Effector memory CD8-positive, alpha-beta T cell (primary cell): ENCODE data around the gene ENPP7.
A peak's percentile ranks its signal among the peaks of the same experiment; 100 is the strongest.

Experiments
- ATAC-seq: fragments of 150-1000 bp; cut with Tn5 transposase; replicated peaks from 2 replicates; pipeline ENCODE4 v1.10.0; 2021; ENCODE audit warnings: mild to moderate bottlenecking, moderate library complexity
- DNase-seq, 3 experiments: peaks; one replicate each; pipeline ENCODE4 v3.0.0; 2021
- H3K27ac Mint-ChIP-seq, 2 donors: one replicate each; pipeline ENCODE4 v1.8.0; 2022; ENCODE audit warnings: mild to moderate bottlenecking in 2 of 2, mixed read lengths in 2 of 2, moderate library complexity in 2 of 2
- H3K27me3 Mint-ChIP-seq, 2 donors: one replicate each; pipeline ENCODE4 v1.8.0; 2022; ENCODE audit warnings: mixed read lengths in 2 of 2
- H3K36me3 Mint-ChIP-seq: one replicate; pipeline ENCODE4 v1.8.0; 2022; ENCODE audit warnings: mild to moderate bottlenecking, moderate library complexity, mixed read lengths; ENCODE audit not compliant: insufficient read depth
- H3K4me1 Mint-ChIP-seq, 2 donors: one replicate each; pipeline ENCODE4 v1.8.0; 2022; ENCODE audit warnings: low read depth in 2 of 2, mixed read lengths in 2 of 2
- H3K4me3 Mint-ChIP-seq, 2 donors: one replicate each; pipeline ENCODE4 v1.8.0; 2022; ENCODE audit warnings: mild to moderate bottlenecking in 2 of 2, mixed read lengths in 2 of 2, moderate library complexity in 2 of 2
- H3K9me3 Mint-ChIP-seq, 2 donors: one replicate each; pipeline ENCODE4 v1.8.0; 2022; ENCODE audit warnings: mixed read lengths in 2 of 2

Gene ENPP7

GRCh38 chr17:79742589-79742918, 11.8 kb downstream of the ENPP7 start:
- peaks cover 56 to 79% of the 10 kb centered on the region in 2 donors for H3K27me3 Mint-ChIP-seq
- H3K36me3 Mint-ChIP-seq = peaks cover 5% of the 10 kb centered on the region
- H3K4me3 Mint-ChIP-seq = no peak overlapping the region
- no peak for DNase-seq
- H3K4me1 Mint-ChIP-seq = peaks cover 0 to 15% of the 10 kb centered on the region in 2 donors
- no peak overlapping the region for H3K27ac Mint-ChIP-seq
- no peak for ATAC-seq
- H3K9me3 Mint-ChIP-seq = no peaks in the 10 kb centered on the region

- H3K36me3 Mint-ChIP-seq = peaks cover 5% of the 10 kb centered on the region
- peaks cover 0 to 18% of the 10 kb centered on the region in 2 donors for H3K4me1 Mint-ChIP-seq
- ATAC-seq = no peak
- H3K27me3 Mint-ChIP-seq = peaks cover 56 to 79% of the 10 kb centered on the region in 2 donors
- no peak for DNase-seq
- no peaks in the 10 kb centered on the region for H3K9me3 Mint-ChIP-seq
- H3K27ac Mint-ChIP-seq = no peak overlapping the region
- no peak overlapping the region for H3K4me3 Mint-ChIP-seq
Measured at GRCh38 chr17:79742951-79743476, 12.3 kb downstream of the ENPP7 start.

- Mint-ChIP-seq H3K9me3 (no peaks in the 10 kb centered on the region), H3K36me3 (peaks cover 5% of the 10 kb centered on the region), H3K27me3 (peaks cover 53 to 76% of the 10 kb centered on the region in 2 donors), H3K4me3 (no peak overlapping the region), H3K4me1 (peaks cover 0 to 18% of the 10 kb centered on the region in 2 donors), H3K27ac (no peak overlapping the region)
- ATAC-seq (no peak), DNase-seq (no peak)
Measured at GRCh38 chr17:79743614-79744013, 12.9 kb downstream of the ENPP7 start.

GRCh38 chr17:79745641-79746105, 14.9 kb downstream of the ENPP7 start:
- H3K27ac Mint-ChIP-seq = no peak overlapping the region
- DNase-seq = no peak
- ATAC-seq = no peak
- peaks cover 5% of the 10 kb centered on the region for H3K36me3 Mint-ChIP-seq
- peaks cover 40 to 66% of the 10 kb centered on the region in 2 donors for H3K27me3 Mint-ChIP-seq
- no peaks in the 10 kb centered on the region for H3K9me3 Mint-ChIP-seq
- peaks cover 0 to 18% of the 10 kb centered on the region in 2 donors for H3K4me1 Mint-ChIP-seq
- peak overlapping the region in 1 of 2 donors; percentile 40 for H3K4me3 Mint-ChIP-seq

- no peak overlapping the region for H3K27ac Mint-ChIP-seq
- H3K36me3 Mint-ChIP-seq = peaks cover 5% of the 10 kb centered on the region
- H3K4me3 Mint-ChIP-seq = peak overlapping the region; percentile 22 to 47
- peaks cover 51 to 72% of the 10 kb centered on the region in 2 donors for H3K27me3 Mint-ChIP-seq
- no peak for DNase-seq
- no peak for ATAC-seq
- H3K4me1 Mint-ChIP-seq = peaks cover 0 to 18% of the 10 kb centered on the region in 2 donors
- H3K9me3 Mint-ChIP-seq = no peaks in the 10 kb centered on the region
Measured at GRCh38 chr17:79746889-79747507, 16.3 kb downstream of the ENPP7 start.

- peaks cover 5% of the 10 kb centered on the region for H3K36me3 Mint-ChIP-seq
Measured at GRCh38 chr17:79747508-79748294, 17.0 kb downstream of the ENPP7 start.

GRCh38 chr17:79748295-79749099, 17.8 kb downstream of the ENPP7 start:
- H3K4me1 Mint-ChIP-seq = peaks cover 0 to 16% of the 10 kb centered on the region in 2 donors
- H3K4me3 Mint-ChIP-seq = no peak overlapping the region
- no peaks in the 10 kb centered on the region for H3K9me3 Mint-ChIP-seq
- no peak for ATAC-seq
- peaks cover 48 to 71% of the 10 kb centered on the region in 2 donors for H3K27me3 Mint-ChIP-seq
- peaks cover 5% of the 10 kb centered on the region for H3K36me3 Mint-ChIP-seq
- DNase-seq = no peak
- no peak overlapping the region for H3K27ac Mint-ChIP-seq

More at GRCh38 chr17:79747508-79748294, 17.0 kb downstream of the ENPP7 start:
- peak overlapping the region in 1 of 2 donors; percentile 29 for H3K27ac Mint-ChIP-seq
- no peaks in the 10 kb centered on the region for H3K9me3 Mint-ChIP-seq
- peak overlapping the region; percentile 22 to 47 for H3K4me3 Mint-ChIP-seq
- ATAC-seq = peak; percentile 18
- peaks cover 0 to 16% of the 10 kb centered on the region in 2 donors for H3K4me1 Mint-ChIP-seq
- no peak for DNase-seq
- peaks cover 53 to 72% of the 10 kb centered on the region in 2 donors for H3K27me3 Mint-ChIP-seq

- H3K27me3 Mint-ChIP-seq = peaks cover 47 to 72% of the 10 kb centered on the region in 2 donors
- peaks cover 0 to 16% of the 10 kb centered on the region in 2 donors for H3K4me1 Mint-ChIP-seq
- no peak overlapping the region for H3K27ac Mint-ChIP-seq
- peaks cover 5% of the 10 kb centered on the region for H3K36me3 Mint-ChIP-seq
- no peak overlapping the region for H3K4me3 Mint-ChIP-seq
- ATAC-seq (no peak), DNase-seq (no peak)
- H3K9me3 Mint-ChIP-seq = no peaks in the 10 kb centered on the region
Measured at GRCh38 chr17:79749156-79749815, 18.5 kb downstream of the ENPP7 start.

GRCh38 chr17:79749958-79750357, 19.2 kb downstream of the ENPP7 start:
- no peak for ATAC-seq
- Mint-ChIP-seq H3K27ac (no peak overlapping the region), H3K27me3 (peaks cover 46 to 73% of the 10 kb centered on the region in 2 donors), H3K4me1 (peaks cover 0 to 16% of the 10 kb centered on the region in 2 donors), H3K4me3 (no peak overlapping the region), H3K36me3 (peaks cover 5% of the 10 kb centered on the region), H3K9me3 (no peaks in the 10 kb centered on the region)
- no peak for DNase-seq

- Mint-ChIP-seq H3K4me1 (peaks cover 0 to 13% of the 10 kb centered on the region in 2 donors), H3K27ac (no peak overlapping the region), H3K36me3 (peaks cover 4% of the 10 kb centered on the region), H3K9me3 (no peaks in the 10 kb centered on the region), H3K27me3 (peaks cover 41 to 65% of the 10 kb centered on the region in 2 donors), H3K4me3 (no peak overlapping the region)
- no peak for DNase-seq
- ATAC-seq = no peak
Measured at GRCh38 chr17:79750650-79751545, 20.2 kb downstream of the ENPP7 start.

- ATAC-seq (no peak), DNase-seq (no peak)
- Mint-ChIP-seq H3K27me3 (peaks cover 34 to 63% of the 10 kb centered on the region in 2 donors), H3K4me3 (no peak overlapping the region), H3K4me1 (peaks cover 0 to 5% of the 10 kb centered on the region in 2 donors), H3K36me3 (peaks cover 2% of the 10 kb centered on the region), H3K9me3 (no peaks in the 10 kb centered on the region), H3K27ac (no peak overlapping the region)
Measured at GRCh38 chr17:79752175-79752574, 21.4 kb downstream of the ENPP7 start.

- Mint-ChIP-seq H3K27me3 (peaks cover 29 to 68% of the 10 kb centered on the region in 2 donors), H3K4me1 (no peaks in the 10 kb centered on the region), H3K36me3 (peaks cover 5% of the 10 kb centered on the region), H3K27ac (no peak overlapping the region), H3K4me3 (no peak overlapping the region), H3K9me3 (no peaks in the 10 kb centered on the region)
- ATAC-seq = no peak
- no peak for DNase-seq
Measured at GRCh38 chr17:79754370-79754769, 23.6 kb downstream of the ENPP7 start.
